Loucy (cell line): ENCODE data around the gene CCHCR1.

Experiments
- CTCF ChIP-seq: fragments of 200-600 bp; sonication (generic); conservative IDR thresholded peaks from 2 replicates; pipeline ENCODE4 v1.5.1; 2014; ENCODE audit warnings: mild to moderate bottlenecking, antibody characterized with exemption, low read length
- EZH2phosphoT487 ChIP-seq: fragments of 200-600 bp; IDR thresholded peaks from 2 replicates; pipeline ENCODE4 v1.6.1; 2018; ENCODE audit warnings: antibody characterized with exemption, mild to moderate bottlenecking, moderate library complexity, borderline replicate concordance

GRCh38 chr6:31096656-31097055, 60.9 kb downstream of the CCHCR1 start:
- TF ChIP-seq CTCF: no peak
- TF ChIP-seq EZH2phosphoT487: no peak
